ENCODE measurements around the gene CMSS1. TPM values are rescaled to one million over a fixed set of nuclear protein-coding genes. Genes with fewer than 3 reads are reported as not detected.
A peak's percentile ranks its signal among the peaks of the same experiment; 100 is the strongest.
"Not testable (repeated sequence)": the region's sequence is repeated elsewhere in the genome, so short reads cannot be mapped to it uniquely, and the experiment has no call there.

Gene CMSS1
- total RNA-seq, 2 donors from 2014 or later = 18.9 to 20.4 TPM

DNA sequence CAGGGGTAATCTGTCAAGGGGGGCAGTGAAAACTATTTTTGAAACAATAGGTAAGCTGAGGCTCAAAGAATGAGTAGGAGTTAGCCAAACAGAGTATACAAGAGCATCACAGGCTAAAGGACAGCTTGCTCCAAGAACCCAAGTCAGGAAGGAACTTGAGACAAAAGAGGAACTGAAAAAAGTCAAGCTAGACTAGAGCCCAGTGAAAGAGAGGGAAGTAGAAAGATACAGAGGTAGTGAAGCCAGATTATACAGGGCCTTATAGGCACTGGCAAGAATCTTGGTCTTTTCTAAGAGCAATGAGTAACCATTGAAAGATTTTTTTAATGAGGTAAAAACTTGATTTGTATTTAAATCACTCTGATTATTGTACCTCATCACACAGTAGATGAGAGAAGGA lies 226.7 kb downstream of the CMSS1 start:
- Mint-ChIP-seq H3K4me3 (no peak overlapping the region), H3K4me1 (peaks cover 6% of the 10 kb centered on the region), H3K27me3 (no peaks in the 10 kb centered on the region), H3K36me3 (ENCODE audit: low read depth) (no peaks in the 10 kb centered on the region), H3K27ac (no peak overlapping the region)
- no peaks in the 10 kb centered on the region for H3K9me3 ChIP-seq (ENCODE audit: control insufficient read depth, low read length, poor library complexity, severe bottlenecking)
- ATAC-seq (peak; percentile 68), DNase-seq (no peak)

- DNase-seq = no peak
- no peaks in the 10 kb centered on the region for H3K36me3 Mint-ChIP-seq (ENCODE audit: low read depth)
- no peak for ATAC-seq
- H3K4me3 Mint-ChIP-seq = no peak overlapping the region
- peaks cover 6% of the 10 kb centered on the region for H3K4me1 Mint-ChIP-seq
- H3K9me3 ChIP-seq (ENCODE audit: control insufficient read depth, low read length, poor library complexity, severe bottlenecking) = no peaks in the 10 kb centered on the region
- no peaks in the 10 kb centered on the region for H3K27me3 Mint-ChIP-seq
- no peak overlapping the region for H3K27ac Mint-ChIP-seq
These were observed 228.0 kb downstream of the CMSS1 start for GRCh38 chr3:100045696-100046095.

GRCh38 chr3:100046986-100047385 lies 229.3 kb downstream of the CMSS1 start:
- ATAC-seq (no peak), DNase-seq (no peak)
- Mint-ChIP-seq H3K4me1 (peaks cover 6% of the 10 kb centered on the region), H3K27me3 (no peaks in the 10 kb centered on the region), H3K4me3 (no peak overlapping the region), H3K27ac (peak overlapping the region; percentile 9), H3K36me3 (ENCODE audit: low read depth) (no peaks in the 10 kb centered on the region)
- no peaks in the 10 kb centered on the region for H3K9me3 ChIP-seq (ENCODE audit: control insufficient read depth, low read length, poor library complexity, severe bottlenecking)

DNA sequence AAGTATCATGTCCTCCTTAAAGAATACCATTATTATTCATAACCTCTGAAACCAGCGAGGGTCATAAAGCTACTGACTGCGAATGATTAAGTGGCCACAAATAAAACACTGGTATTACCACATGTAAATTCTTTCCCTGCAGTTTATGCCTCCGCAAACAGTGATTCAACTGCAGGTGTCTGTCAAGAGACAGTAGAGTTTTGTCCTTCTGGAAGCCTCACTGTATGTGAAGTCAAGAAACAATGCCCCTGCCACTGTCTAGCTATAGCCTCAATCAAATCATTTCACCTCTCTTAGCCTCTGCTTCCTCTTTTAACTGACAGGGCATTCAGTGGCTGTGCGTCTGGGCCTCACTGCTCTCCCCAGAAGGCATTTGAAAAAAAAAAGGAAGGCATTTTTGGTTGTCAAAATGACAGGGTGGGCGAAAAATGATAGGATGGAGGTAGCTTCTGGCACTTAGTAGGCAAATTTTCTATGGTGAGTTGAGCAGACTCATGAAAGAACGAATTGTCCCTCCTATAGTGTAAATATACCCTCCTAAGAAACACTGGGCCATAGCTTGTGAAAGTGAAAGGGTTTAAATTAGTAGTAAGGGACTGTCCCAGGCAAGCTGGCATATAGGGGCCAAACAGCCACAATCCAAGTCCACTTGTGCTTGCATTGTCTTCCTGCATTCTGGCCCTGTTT lies 229.9 kb downstream of the CMSS1 start:
- peak; percentile 66 for ATAC-seq

DNA sequence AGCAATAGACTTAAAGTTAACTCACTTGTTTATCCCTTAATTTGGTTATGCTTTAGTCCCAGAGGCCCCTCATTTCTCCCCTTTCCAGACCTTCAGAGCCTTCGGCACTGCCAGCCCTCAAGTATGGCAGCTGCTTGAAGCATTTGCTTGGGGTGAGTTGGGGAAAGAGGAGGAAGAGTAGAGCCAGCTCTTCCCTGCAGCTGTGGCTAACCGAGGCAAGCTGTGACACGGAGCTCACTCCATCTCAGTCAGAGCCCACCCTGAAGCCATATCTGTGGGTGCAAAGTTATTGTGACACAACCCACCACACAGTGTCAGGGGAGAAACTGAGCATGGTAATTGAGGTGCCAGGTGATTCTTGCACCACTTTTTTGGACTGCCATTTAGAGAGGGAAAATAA lies 230.6 kb downstream of the CMSS1 start:
- ATAC-seq = no peak
- H3K27ac Mint-ChIP-seq = no peak overlapping the region
- no peak overlapping the region for H3K4me3 Mint-ChIP-seq
- DNase-seq = no peak
- no peaks in the 10 kb centered on the region for H3K9me3 ChIP-seq (ENCODE audit: control insufficient read depth, low read length, poor library complexity, severe bottlenecking)
- peaks cover 5% of the 10 kb centered on the region for H3K4me1 Mint-ChIP-seq
- no peaks in the 10 kb centered on the region for H3K36me3 Mint-ChIP-seq (ENCODE audit: low read depth)
- H3K27me3 Mint-ChIP-seq = no peaks in the 10 kb centered on the region

More for the DNA sequence above, 229.9 kb downstream of the CMSS1 start:
- Mint-ChIP-seq H3K36me3 (ENCODE audit: low read depth) (no peaks in the 10 kb centered on the region), H3K27me3 (no peaks in the 10 kb centered on the region), H3K4me1 (peaks cover 6% of the 10 kb centered on the region), H3K27ac (peak overlapping the region; percentile 9), H3K4me3 (peak overlapping the region; percentile 47)
- no peaks in the 10 kb centered on the region for H3K9me3 ChIP-seq (ENCODE audit: control insufficient read depth, low read length, poor library complexity, severe bottlenecking)
- DNase-seq = no peak

GRCh38 chr3:100051513-100051912 lies 233.9 kb downstream of the CMSS1 start:
- not testable (repeated sequence) for H3K36me3 Mint-ChIP-seq (ENCODE audit: low read depth); H3K27me3 Mint-ChIP-seq; H3K27ac Mint-ChIP-seq; H3K9me3 ChIP-seq (ENCODE audit: control insufficient read depth, low read length, poor library complexity, severe bottlenecking); H3K4me1 Mint-ChIP-seq; DNase-seq; ATAC-seq; H3K4me3 Mint-ChIP-seq

DNA sequence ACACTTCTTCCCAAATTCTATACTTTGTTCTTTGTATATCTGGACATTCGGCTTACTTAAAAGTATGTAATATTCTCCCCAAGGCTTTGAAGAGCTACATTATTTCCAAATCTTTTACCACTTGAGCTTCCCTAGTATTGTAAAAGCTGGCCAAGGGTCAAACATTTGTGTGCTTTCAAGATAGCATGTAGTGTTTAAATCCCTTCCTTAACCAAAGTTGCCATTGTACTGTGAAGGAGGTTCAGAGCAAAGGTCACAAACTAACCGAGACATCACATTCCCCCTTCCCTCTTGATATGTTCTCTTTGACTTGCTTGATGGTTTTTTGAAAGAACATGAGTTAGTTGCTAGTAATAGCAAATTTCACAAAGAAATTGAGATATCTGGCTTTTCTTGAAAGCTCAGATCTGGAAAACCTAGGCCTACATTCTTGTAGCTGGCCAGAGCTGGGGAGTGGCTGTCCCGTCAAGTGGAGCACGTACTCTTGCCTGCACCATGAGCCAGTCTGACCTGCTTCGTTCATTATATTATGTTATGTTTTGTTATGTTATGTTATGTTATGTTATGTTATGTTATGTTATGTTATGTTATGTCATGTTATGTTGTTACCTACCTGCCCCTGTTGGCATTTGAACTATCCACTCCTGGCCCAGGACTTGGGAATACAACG lies 236.4 kb downstream of the CMSS1 start:
- Mint-ChIP-seq H3K27ac (no peak overlapping the region), H3K4me1 (no peaks in the 10 kb centered on the region), H3K4me3 (no peak overlapping the region), H3K36me3 (ENCODE audit: low read depth) (no peaks in the 10 kb centered on the region), H3K27me3 (no peaks in the 10 kb centered on the region)
- ATAC-seq (no peak), DNase-seq (no peak)
- H3K9me3 ChIP-seq (ENCODE audit: control insufficient read depth, low read length, poor library complexity, severe bottlenecking) = no peaks in the 10 kb centered on the region

GRCh38 chr3:100057716-100058575 lies 240.3 kb downstream of the CMSS1 start:
- Mint-ChIP-seq H3K36me3 (ENCODE audit: low read depth) (no peaks in the 10 kb centered on the region), H3K4me3 (no peak overlapping the region), H3K27me3 (no peaks in the 10 kb centered on the region), H3K27ac (no peak overlapping the region), H3K4me1 (peaks cover 8% of the 10 kb centered on the region)
- DNase-seq (no peak), ATAC-seq (no peak)
- H3K9me3 ChIP-seq (ENCODE audit: control insufficient read depth, low read length, poor library complexity, severe bottlenecking) = no peaks in the 10 kb centered on the region

GRCh38 chr3:100059472-100059871 lies 241.8 kb downstream of the CMSS1 start:
- Mint-ChIP-seq H3K4me1 (peaks cover 8% of the 10 kb centered on the region), H3K36me3 (ENCODE audit: low read depth) (no peaks in the 10 kb centered on the region), H3K4me3 (no peak overlapping the region), H3K27me3 (no peaks in the 10 kb centered on the region), H3K27ac (no peak overlapping the region)
- ATAC-seq (no peak), DNase-seq (no peak)
- no peaks in the 10 kb centered on the region for H3K9me3 ChIP-seq (ENCODE audit: control insufficient read depth, low read length, poor library complexity, severe bottlenecking)

DNA sequence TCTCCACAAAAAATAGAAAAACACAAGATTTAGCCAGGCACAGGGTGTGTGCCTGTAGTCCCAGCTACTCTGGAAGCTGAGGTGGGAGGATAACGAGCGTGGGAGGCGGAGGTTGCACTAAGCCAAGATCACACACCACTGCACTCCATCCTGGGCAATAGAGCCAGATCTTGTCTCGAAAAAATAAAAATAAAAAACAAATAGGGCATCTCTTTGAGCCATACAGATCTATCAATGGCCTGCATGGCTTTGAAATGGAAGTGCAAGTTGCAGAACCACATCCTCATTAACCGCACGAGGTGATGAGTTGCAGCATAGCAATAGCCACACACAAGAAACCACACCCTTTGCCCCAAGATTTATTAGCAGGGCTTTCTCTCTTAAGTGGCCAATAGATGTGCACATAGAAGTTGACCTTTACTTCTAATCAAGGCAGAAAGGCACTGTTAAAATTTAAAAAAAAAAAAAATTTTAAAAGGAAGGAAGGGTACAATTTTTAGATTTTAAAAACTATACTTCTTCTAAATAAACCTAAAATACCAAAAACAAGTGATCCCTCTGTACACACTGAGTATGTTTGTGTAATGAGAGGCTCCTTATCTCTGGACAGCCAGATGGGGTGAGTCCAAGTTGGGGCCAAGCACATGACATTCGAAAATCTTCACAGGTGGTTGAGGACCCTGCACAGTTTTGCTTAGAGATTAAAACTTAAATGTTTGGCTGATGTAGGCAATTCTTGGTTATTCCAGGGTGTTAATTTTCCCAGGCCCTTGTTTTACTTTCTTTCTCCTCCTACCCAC lies 243.2 kb downstream of the CMSS1 start:
- no peak for DNase-seq
- no peaks in the 10 kb centered on the region for H3K27me3 Mint-ChIP-seq
- no peaks in the 10 kb centered on the region for H3K9me3 ChIP-seq (ENCODE audit: control insufficient read depth, low read length, poor library complexity, severe bottlenecking)
- peaks cover 10% of the 10 kb centered on the region for H3K4me1 Mint-ChIP-seq
- peak; percentile 39 for ATAC-seq
- H3K27ac Mint-ChIP-seq = peak overlapping the region; percentile 70
- H3K4me3 Mint-ChIP-seq = no peak overlapping the region
- no peaks in the 10 kb centered on the region for H3K36me3 Mint-ChIP-seq (ENCODE audit: low read depth)

DNA sequence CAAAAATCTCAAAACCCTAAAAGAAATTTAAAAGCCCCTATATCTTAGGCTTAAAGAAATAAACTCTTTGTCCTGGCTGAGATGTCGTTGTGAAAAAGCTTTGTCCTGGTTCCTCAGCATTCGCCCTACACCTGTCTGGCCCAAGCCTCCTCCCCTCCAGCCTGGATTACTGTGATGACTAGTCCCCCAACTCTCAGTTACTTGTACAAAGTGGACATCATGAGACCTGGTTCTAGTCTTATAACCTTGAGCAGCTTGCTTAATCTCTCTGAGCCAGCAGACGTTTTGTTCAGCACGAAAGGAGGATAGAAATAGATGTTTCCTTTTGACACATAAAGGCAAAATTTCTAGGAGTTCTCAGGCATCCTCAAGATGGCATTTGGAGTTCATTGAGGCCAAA lies 245.0 kb downstream of the CMSS1 start:
- H3K36me3 Mint-ChIP-seq (ENCODE audit: low read depth) = no peaks in the 10 kb centered on the region
- DNase-seq (no peak), ATAC-seq (no peak)
- no peaks in the 10 kb centered on the region for H3K9me3 ChIP-seq (ENCODE audit: control insufficient read depth, low read length, poor library complexity, severe bottlenecking)
- no peak overlapping the region for H3K27ac Mint-ChIP-seq
- no peak overlapping the region for H3K4me3 Mint-ChIP-seq
- peaks cover 10% of the 10 kb centered on the region for H3K4me1 Mint-ChIP-seq
- no peaks in the 10 kb centered on the region for H3K27me3 Mint-ChIP-seq

GRCh38 chr3:100063929-100064461 lies 246.3 kb downstream of the CMSS1 start:
- H3K9me3 ChIP-seq (ENCODE audit: control insufficient read depth, low read length, poor library complexity, severe bottlenecking) = no peaks in the 10 kb centered on the region
- DNase-seq = no peak
- no peak overlapping the region for H3K4me3 Mint-ChIP-seq
- no peaks in the 10 kb centered on the region for H3K27me3 Mint-ChIP-seq
- no peak overlapping the region for H3K27ac Mint-ChIP-seq
- H3K36me3 Mint-ChIP-seq (ENCODE audit: low read depth) = no peaks in the 10 kb centered on the region
- no peak for ATAC-seq
- H3K4me1 Mint-ChIP-seq = peaks cover 12% of the 10 kb centered on the region
